ENCODE measurements around the gene RAD17. TPM values are rescaled to one million over a fixed set of nuclear protein-coding genes. Genes with fewer than 3 reads are reported as not detected.
"Not testable (repeated sequence)": the region's sequence is repeated elsewhere in the genome, so short reads cannot be mapped to it uniquely, and the experiment has no call there.

The RAD17 gene
- total RNA-seq, 1 donor from 2014 or later = 35.3 TPM

DNA sequence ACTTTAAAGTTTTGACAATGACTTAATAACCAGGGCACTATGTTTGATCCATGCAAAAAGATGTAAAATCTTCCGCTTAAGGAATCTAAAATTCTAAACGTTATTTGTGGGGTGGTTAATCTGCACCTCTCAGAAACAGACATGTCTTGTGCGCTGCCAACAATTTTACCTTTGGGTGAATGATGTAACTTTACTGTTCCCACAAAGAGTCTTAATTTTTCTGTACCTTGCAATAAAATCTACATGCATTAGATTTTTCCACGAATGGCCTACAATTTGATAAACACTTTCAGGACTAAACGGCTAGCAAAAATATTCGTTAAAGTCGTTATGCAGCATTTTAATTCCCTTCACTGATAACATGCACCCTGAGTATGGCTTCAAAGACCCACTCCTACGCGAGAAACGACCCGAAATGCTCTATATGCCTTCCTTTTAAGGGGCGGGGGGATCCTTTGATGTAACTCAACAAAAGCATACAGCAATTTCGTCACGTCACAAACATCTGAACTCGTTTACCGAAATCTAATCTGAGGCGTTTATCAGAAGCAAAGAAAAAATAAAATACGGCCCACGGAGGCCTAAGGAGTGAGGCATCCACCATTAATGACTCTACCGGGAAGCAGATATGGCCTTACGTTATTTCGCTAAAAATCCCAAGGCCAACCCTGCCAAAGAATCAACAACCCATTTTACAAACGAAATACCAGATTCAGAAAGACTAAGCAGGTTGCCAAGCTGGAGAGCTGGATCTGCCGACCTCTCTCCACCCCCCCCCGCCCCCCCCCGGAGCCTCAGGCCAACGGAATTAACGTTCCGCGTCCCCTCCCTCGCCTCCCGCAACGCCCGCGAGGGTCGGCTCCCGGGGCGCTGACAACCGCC lies 919 bp upstream of the RAD17 start:
- Mint-ChIP-seq H3K9me3 (ENCODE audit: low read depth) (no peaks in the 10 kb centered on the region), H3K4me3 (ENCODE audit: low read depth) (peak overlapping the region; percentile 90), H3K27ac (peak overlapping the region; percentile 99), H3K27me3 (no peaks in the 10 kb centered on the region), H3K4me1 (ENCODE audit: low read depth) (peaks cover 18% of the 10 kb centered on the region), H3K36me3 (ENCODE audit: insufficient read depth) (peaks cover 11% of the 10 kb centered on the region)
- DNase-seq (ENCODE audit: low spot score, unreplicated experiment) = no peak
- TF ChIP-seq, protein P1, sequence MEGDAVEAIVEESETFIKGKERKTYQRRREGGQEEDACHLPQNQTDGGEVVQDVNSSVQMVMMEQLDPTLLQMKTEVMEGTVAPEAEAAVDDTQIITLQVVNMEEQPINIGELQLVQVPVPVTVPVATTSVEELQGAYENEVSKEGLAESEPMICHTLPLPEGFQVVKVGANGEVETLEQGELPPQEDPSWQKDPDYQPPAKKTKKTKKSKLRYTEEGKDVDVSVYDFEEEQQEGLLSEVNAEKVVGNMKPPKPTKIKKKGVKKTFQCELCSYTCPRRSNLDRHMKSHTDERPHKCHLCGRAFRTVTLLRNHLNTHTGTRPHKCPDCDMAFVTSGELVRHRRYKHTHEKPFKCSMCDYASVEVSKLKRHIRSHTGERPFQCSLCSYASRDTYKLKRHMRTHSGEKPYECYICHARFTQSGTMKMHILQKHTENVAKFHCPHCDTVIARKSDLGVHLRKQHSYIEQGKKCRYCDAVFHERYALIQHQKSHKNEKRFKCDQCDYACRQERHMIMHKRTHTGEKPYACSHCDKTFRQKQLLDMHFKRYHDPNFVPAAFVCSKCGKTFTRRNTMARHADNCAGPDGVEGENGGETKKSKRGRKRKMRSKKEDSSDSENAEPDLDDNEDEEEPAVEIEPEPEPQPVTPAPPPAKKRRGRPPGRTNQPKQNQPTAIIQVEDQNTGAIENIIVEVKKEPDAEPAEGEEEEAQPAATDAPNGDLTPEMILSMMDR (IDR thresholded peaks at IDR 0.05; ENCODE audit: unreplicated experiment) = no peak

DNA sequence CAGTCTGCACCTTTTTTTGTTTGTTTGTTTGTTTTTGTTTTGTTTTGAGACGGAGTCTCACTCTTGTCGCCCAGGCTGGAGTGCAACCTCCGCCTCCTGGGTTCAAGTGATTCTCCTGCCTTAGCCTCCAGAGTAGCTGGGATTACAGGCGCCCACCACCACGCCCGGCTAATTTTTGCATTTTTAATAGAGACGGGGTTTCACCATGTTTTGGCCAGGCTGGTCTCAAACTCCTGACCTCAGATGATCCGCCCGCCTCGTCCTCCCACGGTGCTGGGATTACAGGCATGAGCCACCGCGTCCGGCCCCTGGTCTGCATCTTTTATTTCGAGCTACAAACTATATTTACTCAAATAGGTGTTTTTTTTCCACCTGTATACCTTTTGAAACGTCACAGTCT lies 717 bp downstream of the RAD17 start:
- H3K9me3 Mint-ChIP-seq (ENCODE audit: low read depth); H3K27me3 Mint-ChIP-seq; DNase-seq (ENCODE audit: low spot score, unreplicated experiment): not testable (repeated sequence)
- Mint-ChIP-seq H3K4me1 (ENCODE audit: low read depth) (peaks cover 18% of the 10 kb centered on the region), H3K36me3 (ENCODE audit: insufficient read depth) (peaks cover 12% of the 10 kb centered on the region), H3K27ac (peak overlapping the region; percentile 100), H3K4me3 (ENCODE audit: low read depth) (peak overlapping the region; percentile 90)

DNA sequence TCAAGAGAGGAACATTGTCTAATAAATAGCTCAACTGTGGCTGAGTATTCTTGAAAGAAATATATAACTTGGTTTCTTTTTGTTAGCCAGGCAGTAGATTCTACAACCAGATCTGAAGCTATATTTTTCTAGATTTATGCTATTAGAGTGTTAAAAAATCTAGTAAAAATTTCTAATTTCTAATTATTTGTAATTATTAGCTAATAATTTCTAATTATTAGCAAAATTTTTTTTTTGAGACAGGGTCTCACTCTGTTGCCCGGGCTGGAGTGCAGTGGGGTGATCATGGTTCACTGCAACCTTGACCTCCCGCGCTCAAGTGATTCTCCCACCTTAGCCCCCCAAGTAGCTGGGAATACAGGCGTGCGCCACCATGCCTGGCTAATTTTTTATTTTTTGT lies 2.8 kb downstream of the RAD17 start:
- DNase-seq (ENCODE audit: low spot score, unreplicated experiment) = no peak
- Mint-ChIP-seq H3K4me1 (ENCODE audit: low read depth) (peaks cover 18% of the 10 kb centered on the region), H3K27me3 (no peaks in the 10 kb centered on the region), H3K27ac (no peak overlapping the region), H3K4me3 (ENCODE audit: low read depth) (no peak overlapping the region), H3K9me3 (ENCODE audit: low read depth) (no peaks in the 10 kb centered on the region), H3K36me3 (ENCODE audit: insufficient read depth) (peaks cover 16% of the 10 kb centered on the region)
- TF ChIP-seq, protein P1 (IDR thresholded peaks at IDR 0.05; ENCODE audit: unreplicated experiment) = no peak

DNA sequence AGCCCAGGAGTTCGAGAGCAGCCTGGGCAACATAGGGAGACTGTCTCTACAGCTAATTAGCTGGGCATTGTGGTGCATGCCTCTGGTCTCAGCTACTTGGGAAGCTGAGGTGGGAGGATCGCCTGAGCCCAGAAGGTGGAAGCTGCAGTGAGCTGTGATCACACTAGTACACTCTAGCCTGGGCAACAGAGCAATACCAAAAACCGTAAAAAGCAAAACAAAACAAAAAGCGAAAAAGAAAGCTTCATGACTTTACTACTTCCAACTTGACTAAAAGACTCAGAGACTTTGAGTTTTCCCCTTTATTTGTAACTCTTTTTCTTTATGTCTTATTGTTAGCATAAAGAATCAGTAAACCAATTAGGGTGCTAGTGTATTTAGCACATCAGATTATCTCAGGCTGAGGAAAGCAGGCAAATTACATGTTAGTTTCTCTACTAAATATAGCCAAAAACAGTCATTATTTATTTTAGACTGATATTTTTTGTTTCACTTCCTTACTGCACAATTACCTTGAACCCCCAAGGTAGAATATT lies 5.4 kb downstream of the RAD17 start:
- peaks cover 16% of the 10 kb centered on the region for H3K36me3 Mint-ChIP-seq (ENCODE audit: insufficient read depth)
- DNase-seq (ENCODE audit: low spot score, unreplicated experiment) = no peak
- TF ChIP-seq, protein P1 (IDR thresholded peaks at IDR 0.05; ENCODE audit: unreplicated experiment) = no peak
- H3K27me3 Mint-ChIP-seq = no peaks in the 10 kb centered on the region
- H3K27ac Mint-ChIP-seq = no peak overlapping the region
- no peaks in the 10 kb centered on the region for H3K9me3 Mint-ChIP-seq (ENCODE audit: low read depth)
- H3K4me3 Mint-ChIP-seq (ENCODE audit: low read depth) = no peak overlapping the region
- H3K4me1 Mint-ChIP-seq (ENCODE audit: low read depth) = peaks cover 7% of the 10 kb centered on the region

DNA sequence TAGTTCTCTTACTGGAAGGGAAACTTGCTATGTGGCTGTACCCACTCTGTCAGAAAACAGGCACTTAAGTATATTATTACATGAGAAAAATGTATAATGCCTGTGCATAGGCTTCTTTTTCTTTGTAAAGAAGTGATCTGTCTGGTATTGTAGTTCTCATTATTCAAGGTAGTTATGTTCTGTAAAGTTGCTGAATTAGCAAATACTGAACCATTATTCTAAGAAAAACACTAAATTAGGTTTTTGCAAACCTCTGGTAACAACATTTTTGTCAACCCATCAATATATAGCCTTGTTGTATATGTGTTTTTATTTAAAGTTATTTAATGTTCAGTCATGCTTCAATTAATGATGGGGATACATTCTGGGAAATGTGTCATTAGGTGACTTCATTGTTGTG lies 8.8 kb downstream of the RAD17 start:
- no peak for DNase-seq (ENCODE audit: low spot score, unreplicated experiment)
- H3K27ac Mint-ChIP-seq = no peak overlapping the region
- peaks cover 17% of the 10 kb centered on the region for H3K36me3 Mint-ChIP-seq (ENCODE audit: insufficient read depth)
- no peak overlapping the region for H3K4me3 Mint-ChIP-seq (ENCODE audit: low read depth)
- TF ChIP-seq, protein P1 (IDR thresholded peaks at IDR 0.05; ENCODE audit: unreplicated experiment) = no peak
- H3K4me1 Mint-ChIP-seq (ENCODE audit: low read depth) = no peaks in the 10 kb centered on the region
- no peaks in the 10 kb centered on the region for H3K27me3 Mint-ChIP-seq
- H3K9me3 Mint-ChIP-seq (ENCODE audit: low read depth) = no peaks in the 10 kb centered on the region
